ENCODE results near the gene SLC7A14. TPM values are rescaled to one million over a fixed set of nuclear protein-coding genes. Genes with fewer than 3 reads are reported as not detected.

The SLC7A14 gene
- total and polyA plus RNA-seq, 2 of the 13 experiments (the other 11 are each of a cell fraction or from before 2014, with no cell fraction given): not detected

GRCh38 chr3:170499562-170500156, 86.2 kb downstream of the SLC7A14 start (continued):
- TF ChIP-seq XRCC5 (optimal IDR thresholded peaks at IDR 0.05; ENCODE audit: low read length) (peak; percentile 71), ARID2 (CRISPR knock-in tag; IDR thresholded peaks at IDR 0.05; ENCODE audit: borderline replicate concordance) (no peak), ZNF383 (CRISPR knock-in tag; IDR thresholded peaks at IDR 0.05; ENCODE audit: borderline replicate concordance) (no peak), RFX5 (IDR thresholded peaks at IDR 0.05; ENCODE audit: low read depth, low read length) (no peak), MXD1 (CRISPR knock-in tag; IDR thresholded peaks at IDR 0.05) (no peak), IRF2 (CRISPR knock-in tag; IDR thresholded peaks at IDR 0.05) (peak; percentile 65; the same call in 1 of the 2 replicates), ZNF501 (CRISPR knock-in tag; IDR thresholded peaks at IDR 0.05) (peak; percentile 62), NR1H2 (CRISPR knock-in tag; IDR thresholded peaks at IDR 0.05; ENCODE audit: borderline replicate concordance, low read depth) (no peak), ATRX (CRISPR knock-in tag; IDR thresholded peaks at IDR 0.05; ENCODE audit: borderline replicate concordance) (no peak), AKNA (CRISPR knock-in tag; IDR thresholded peaks at IDR 0.05; ENCODE audit: borderline replicate concordance) (no peak), ZNF274 (CRISPR knock-in tag; IDR thresholded peaks at IDR 0.05) (no peak), ZFP90 (CRISPR knock-in tag; IDR thresholded peaks at IDR 0.05; ENCODE audit: borderline replicate concordance) (no peak), ZMYM2 (CRISPR knock-in tag; IDR thresholded peaks at IDR 0.05) (no peak), ZC3H13 (CRISPR knock-in tag; IDR thresholded peaks at IDR 0.05) (no peak), SP1 (IDR thresholded peaks at IDR 0.05) (no peak), SP1 (CRISPR knock-in tag; IDR thresholded peaks at IDR 0.05) (no peak), NR2F2 (IDR thresholded peaks at IDR 0.05; ENCODE audit: borderline replicate concordance, low read depth) (no peak), ZSCAN25 (CRISPR knock-in tag; IDR thresholded peaks at IDR 0.05) (no peak), ZNF446 (CRISPR knock-in tag; IDR thresholded peaks at IDR 0.05) (no peak), ZNF362 (CRISPR knock-in tag; IDR thresholded peaks at IDR 0.05; ENCODE audit: borderline replicate concordance) (peak; percentile 46; the same call in 1 of the 2 replicates), ZSCAN31 (CRISPR knock-in tag; IDR thresholded peaks at IDR 0.05; ENCODE audit: low read depth) (no peak), ATF2 (CRISPR knock-in tag; IDR thresholded peaks at IDR 0.05) (no peak; the same call in 1 of the 2 replicates), STAG1 (CRISPR knock-in tag; IDR thresholded peaks at IDR 0.05) (peak; percentile 85), JUNB (CRISPR knock-in tag; IDR thresholded peaks at IDR 0.05; ENCODE audit: borderline replicate concordance) (no peak)
